ENCODE measurements around the gene TP73.

The TP73 gene

GRCh38 chr1:3722846-3723245 is 70.5 kb downstream of the TP73 start:
- TF ChIP-seq, protein P1, sequence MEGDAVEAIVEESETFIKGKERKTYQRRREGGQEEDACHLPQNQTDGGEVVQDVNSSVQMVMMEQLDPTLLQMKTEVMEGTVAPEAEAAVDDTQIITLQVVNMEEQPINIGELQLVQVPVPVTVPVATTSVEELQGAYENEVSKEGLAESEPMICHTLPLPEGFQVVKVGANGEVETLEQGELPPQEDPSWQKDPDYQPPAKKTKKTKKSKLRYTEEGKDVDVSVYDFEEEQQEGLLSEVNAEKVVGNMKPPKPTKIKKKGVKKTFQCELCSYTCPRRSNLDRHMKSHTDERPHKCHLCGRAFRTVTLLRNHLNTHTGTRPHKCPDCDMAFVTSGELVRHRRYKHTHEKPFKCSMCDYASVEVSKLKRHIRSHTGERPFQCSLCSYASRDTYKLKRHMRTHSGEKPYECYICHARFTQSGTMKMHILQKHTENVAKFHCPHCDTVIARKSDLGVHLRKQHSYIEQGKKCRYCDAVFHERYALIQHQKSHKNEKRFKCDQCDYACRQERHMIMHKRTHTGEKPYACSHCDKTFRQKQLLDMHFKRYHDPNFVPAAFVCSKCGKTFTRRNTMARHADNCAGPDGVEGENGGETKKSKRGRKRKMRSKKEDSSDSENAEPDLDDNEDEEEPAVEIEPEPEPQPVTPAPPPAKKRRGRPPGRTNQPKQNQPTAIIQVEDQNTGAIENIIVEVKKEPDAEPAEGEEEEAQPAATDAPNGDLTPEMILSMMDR (IDR thresholded peaks at IDR 0.05; ENCODE audit: low read depth, low read length), result no peak
- DNase-seq (ENCODE audit: extremely low read depth, low read depth), result no peak

- DNase-seq (ENCODE audit: extremely low read depth, low read depth), result peak; percentile 7
- TF ChIP-seq, protein P1 (IDR thresholded peaks at IDR 0.05; ENCODE audit: low read depth, low read length), result peak; percentile 97
Observed at GRCh38 chr1:3724416-3725030, 72.2 kb downstream of the TP73 start.

DNA sequence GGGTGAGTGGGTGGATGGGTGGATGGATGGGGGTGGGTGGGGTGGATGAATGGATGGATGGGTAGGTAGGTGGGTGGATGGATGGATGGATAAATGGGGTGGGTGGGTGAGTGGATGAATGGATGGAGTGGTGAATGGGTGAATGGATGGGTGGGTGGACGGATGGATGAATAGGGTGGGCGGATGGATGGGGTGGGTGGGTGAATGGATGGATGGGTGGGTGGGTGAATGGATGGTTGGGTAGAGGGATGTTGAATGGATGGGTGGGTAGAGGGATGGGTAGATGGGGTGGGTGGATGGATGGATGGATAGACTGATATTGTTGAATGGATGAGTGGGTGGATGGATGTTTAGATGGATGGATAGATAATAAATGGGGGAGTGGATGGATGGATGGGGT is 73.0 kb downstream of the TP73 start:
- DNase-seq (ENCODE audit: extremely low read depth, low read depth), result no peak
- TF ChIP-seq, protein P1 (IDR thresholded peaks at IDR 0.05; ENCODE audit: low read depth, low read length), result no peak

GRCh38 chr1:3727042-3727824 is 74.9 kb downstream of the TP73 start:
- no peak for DNase-seq (ENCODE audit: extremely low read depth, low read depth)
- TF ChIP-seq, protein P1 (IDR thresholded peaks at IDR 0.05; ENCODE audit: low read depth, low read length), result peak; percentile 27

DNA sequence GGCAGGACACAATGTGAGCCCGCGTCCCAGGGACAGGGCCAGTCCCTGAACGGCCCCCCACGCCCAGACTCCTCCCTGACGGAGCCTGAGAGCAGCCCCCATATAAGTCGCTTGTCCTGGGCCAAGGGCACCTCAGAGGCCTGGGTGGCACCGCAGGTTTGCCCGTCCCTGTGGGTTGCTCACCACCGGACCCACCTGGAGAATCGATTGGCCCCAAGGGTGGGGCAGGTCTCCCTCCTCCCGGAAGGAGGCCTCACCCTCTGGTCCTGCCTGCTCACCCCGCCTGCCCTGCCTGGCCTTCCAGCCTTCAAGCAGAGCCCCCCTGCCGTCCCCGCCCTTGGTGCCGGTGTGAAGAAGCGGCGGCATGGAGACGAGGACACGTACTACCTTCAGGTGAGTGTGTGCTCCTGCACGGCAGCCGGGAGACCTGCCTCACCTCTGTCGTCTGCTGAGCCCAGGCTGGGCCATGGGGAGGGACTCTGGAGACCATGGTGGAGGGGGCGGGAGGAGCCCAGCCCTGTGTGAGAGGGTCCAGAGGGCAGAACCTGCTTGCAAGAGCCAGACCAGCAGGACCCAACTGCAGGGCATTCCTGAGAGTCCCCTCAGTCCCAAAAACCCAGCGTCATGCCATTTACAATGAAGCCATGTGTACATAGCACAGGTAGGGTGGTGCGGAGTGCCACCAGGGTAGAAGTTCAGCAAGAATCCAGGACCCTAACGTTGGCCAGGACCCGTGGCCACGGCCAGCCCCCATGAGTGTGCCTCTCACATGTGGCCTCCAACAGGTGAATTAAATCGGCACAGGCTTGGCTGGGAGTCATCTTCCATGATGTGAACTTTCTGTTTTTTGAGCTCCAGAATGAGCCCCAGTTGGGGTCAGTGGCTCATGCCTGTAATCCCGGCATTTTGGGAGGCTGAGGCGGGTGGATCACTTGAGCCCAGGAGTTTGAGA is 75.8 kb downstream of the TP73 start:
- TF ChIP-seq, protein P1 (IDR thresholded peaks at IDR 0.05; ENCODE audit: low read depth, low read length), result no peak

GRCh38 chr1:3729594-3730542 is 77.6 kb downstream of the TP73 start:
- TF ChIP-seq, protein P1 (IDR thresholded peaks at IDR 0.05; ENCODE audit: low read depth, low read length), result no peak
- DNase-seq (ENCODE audit: extremely low read depth, low read depth), result no peak

More for the DNA sequence above, 75.8 kb downstream of the TP73 start:
- no peak for DNase-seq (ENCODE audit: extremely low read depth, low read depth)
